DOHH2 (cell line): ENCODE results near the gene RRP8.

Experiments used
- H3F3A ChIP-seq: fragments of 200-600 bp; sonication (generic), shearing (Covaris generic); 2 replicates; pipeline ENCODE4 v1.6.0; 2016; ENCODE audit warnings: antibody characterized with exemption, mild to moderate bottlenecking; ENCODE audit not compliant: control insufficient read depth, insufficient read depth
- H3K27ac ChIP-seq: fragments of 200-600 bp; sonication (generic); 2 replicates; pipeline ENCODE4 v1.5.1; 2014; ENCODE audit warnings: low read depth, mild to moderate bottlenecking, low read length, moderate library complexity
- H3K27me3 ChIP-seq: fragments of 200-600 bp; sonication (generic); 2 replicates; pipeline ENCODE4 v1.6.1; 2014; ENCODE audit warnings: mild to moderate bottlenecking, low read length, mixed read lengths; ENCODE audit not compliant: control insufficient read depth
- H3K36me3 ChIP-seq: fragments of 200-600 bp; sonication (generic); 2 replicates; pipeline ENCODE4 v1.6.1; 2014; ENCODE audit warnings: mild to moderate bottlenecking, low read length, moderate library complexity, mixed read lengths; ENCODE audit not compliant: control insufficient read depth
- H3K4me1 ChIP-seq: fragments of 200-600 bp; sonication (generic); 2 replicates; pipeline ENCODE4 v1.6.1; 2014; ENCODE audit warnings: mild to moderate bottlenecking, low read length, mixed read lengths; ENCODE audit not compliant: control insufficient read depth
- H3K4me2 ChIP-seq: fragments of 200-600 bp; sonication (generic); 2 replicates; pipeline ENCODE4 v1.6.0; 2014; ENCODE audit warnings: mild to moderate bottlenecking, low read length, moderate library complexity
- H3K4me3 ChIP-seq: fragments of 200-600 bp; sonication (generic); 2 replicates; pipeline ENCODE4 v1.5.1; 2014; ENCODE audit warnings: mild to moderate bottlenecking, low read length, mixed read lengths
- H3K79me2 ChIP-seq: fragments of 200-600 bp; sonication (generic); 2 replicates; pipeline ENCODE4 v1.6.1; 2014; ENCODE audit warnings: mild to moderate bottlenecking, low read length, mixed read lengths; ENCODE audit not compliant: control insufficient read depth
- H3K9me2 ChIP-seq: fragments of 200-600 bp; sonication (generic); replicated peaks from 2 replicates; pipeline ENCODE4 v1.6.1; 2014; ENCODE audit warnings: mild to moderate bottlenecking, low read length, mixed read lengths; ENCODE audit not compliant: control insufficient read depth
- H3K9me3 ChIP-seq: fragments of 200-600 bp; sonication (generic); 2 replicates; pipeline ENCODE4 v1.6.1; 2014; ENCODE audit warnings: antibody characterized with exemption, low read length, mixed read lengths; ENCODE audit not compliant: control insufficient read depth, insufficient read depth
- H4K20me1 ChIP-seq: fragments of 200-600 bp; sonication (generic); 2 replicates; pipeline ENCODE4 v1.6.0; 2014; ENCODE audit warnings: low read depth, mild to moderate bottlenecking, antibody characterized with exemption, low read length, moderate library complexity; ENCODE audit not compliant: control insufficient read depth, insufficient read depth
- CTCF ChIP-seq: fragments of 200-600 bp; sonication (generic); IDR thresholded peaks from one replicate; pipeline ENCODE4 v1.5.1; 2014; ENCODE audit warnings: antibody characterized with exemption, mild to moderate bottlenecking, low read depth, low read length; ENCODE audit not compliant: poor library complexity, severe bottlenecking
- EZH2phosphoT487 ChIP-seq: fragments of 200-600 bp; sonication (generic); IDR thresholded peaks from 2 replicates; pipeline ENCODE4 v1.6.1; 2017; ENCODE audit warnings: borderline replicate concordance, mild to moderate bottlenecking, antibody characterized with exemption, low read length, moderate library complexity, mixed read lengths

Gene RRP8

GRCh38 chr11:6642957-6643356 lies 39.5 kb upstream of the RRP8 start:
- no peaks in the 10 kb centered on the region for H3K79me2 ChIP-seq
- TF ChIP-seq CTCF, result no peak
- TF ChIP-seq EZH2phosphoT487, result no peak
- no peaks in the 10 kb centered on the region for H4K20me1 ChIP-seq
- peaks cover 20% of the 10 kb centered on the region for H3K4me1 ChIP-seq
- no peak overlapping the region for H3K4me3 ChIP-seq
- no peaks in the 10 kb centered on the region for H3F3A ChIP-seq
- H3K9me2 ChIP-seq, result no peaks in the 10 kb centered on the region
- H3K36me3 ChIP-seq, result no peaks in the 10 kb centered on the region
- no peaks in the 10 kb centered on the region for H3K9me3 ChIP-seq
- H3K27ac ChIP-seq, result no peak overlapping the region
- H3K27me3 ChIP-seq, result no peaks in the 10 kb centered on the region
- no peak overlapping the region for H3K4me2 ChIP-seq

GRCh38 chr11:6640985-6641701 lies 37.7 kb upstream of the RRP8 start:
- Histone ChIP-seq H4K20me1 (no peaks in the 10 kb centered on the region), H3K79me2 (no peaks in the 10 kb centered on the region), H3K9me3 (no peaks in the 10 kb centered on the region), H3K4me1 (peaks cover 5% of the 10 kb centered on the region), H3K9me2 (no peaks in the 10 kb centered on the region), H3K4me3 (no peak overlapping the region), H3K36me3 (no peaks in the 10 kb centered on the region), H3K27me3 (no peaks in the 10 kb centered on the region), H3K4me2 (no peak overlapping the region), H3F3A (no peaks in the 10 kb centered on the region), H3K27ac (no peak overlapping the region)
- TF ChIP-seq CTCF (no peak), EZH2phosphoT487 (no peak)

- TF ChIP-seq EZH2phosphoT487 (no peak), CTCF (no peak)
- H3K36me3 ChIP-seq, result no peaks in the 10 kb centered on the region
- H3K27me3 ChIP-seq, result no peaks in the 10 kb centered on the region
- no peak overlapping the region for H3K4me2 ChIP-seq
- no peaks in the 10 kb centered on the region for H3K4me1 ChIP-seq
- H3K27ac ChIP-seq, result no peak overlapping the region
- no peaks in the 10 kb centered on the region for H4K20me1 ChIP-seq
- H3F3A ChIP-seq, result no peaks in the 10 kb centered on the region
- no peaks in the 10 kb centered on the region for H3K9me3 ChIP-seq
- H3K79me2 ChIP-seq, result no peaks in the 10 kb centered on the region
- H3K4me3 ChIP-seq, result no peak overlapping the region
- no peaks in the 10 kb centered on the region for H3K9me2 ChIP-seq
These were observed 36.9 kb upstream of the RRP8 start for GRCh38 chr11:6640036-6640984.
